GM13977 (cell line): ENCODE results near the gene CNTD1.

ENCODE experiments used
- DNase-seq: peaks from one replicate; pipeline ENCODE4 v3.0.0; 2012; ENCODE audit warnings: low spot score
- CTCF ChIP-seq: IDR thresholded peaks from 2 replicates; pipeline ENCODE4 v1.5.1; 2012; ENCODE audit warnings: mild to moderate bottlenecking, control low read depth; ENCODE audit not compliant: insufficient read depth; ENCODE audit errors: extremely low read depth, missing control alignments
- in situ Hi-C: fragments of 300-500 bp; cut with MboI; formaldehyde crosslinking; loops from one replicate; pipeline ENCODE4 v1.12.0; 2022; ENCODE audit warnings: low sequenced_read_pairs, low pct_unique_long_range_greater_than_20kb, mixed read lengths, inconsistent platforms; ENCODE audit not compliant: unreplicated experiment

CNTD1 gene

GRCh38 chr17:42795061-42795460 lies 3.6 kb upstream of the CNTD1 start:
- DNase-seq: no peak
- TF ChIP-seq CTCF: no peak
- in situ Hi-C loops: no loop called here

GRCh38 chr17:42795465-42795864 lies 3.2 kb upstream of the CNTD1 start:
- in situ Hi-C loops: no loop called here
- no peak for TF ChIP-seq CTCF
- DNase-seq: no peak

GRCh38 chr17:42796066-42796758 lies 2.4 kb upstream of the CNTD1 start:
- in situ Hi-C loops: no loop called here
- no peak for TF ChIP-seq CTCF
- no peak for DNase-seq

- no peak for DNase-seq
- in situ Hi-C loops: no loop called here
- TF ChIP-seq CTCF: no peak
These were observed 1.3 kb upstream of the CNTD1 start for GRCh38 chr17:42797067-42798007.

GRCh38 chr17:42798011-42798382 lies 664 bp upstream of the CNTD1 start:
- DNase-seq: no peak
- in situ Hi-C loops: no loop called here
- TF ChIP-seq CTCF: no peak

GRCh38 chr17:42803074-42803883 lies 4.6 kb downstream of the CNTD1 start:
- in situ Hi-C loops: no loop called here
- no peak for TF ChIP-seq CTCF
- no peak for DNase-seq
